Left lung (tissue), 10 donors: ENCODE results near the gene COG6. TPM values are rescaled to one million over a fixed set of nuclear protein-coding genes. Genes with fewer than 3 reads are reported as not detected.

Experiments
- ATAC-seq: fragments of 200-7000 bp; cut with Tn5 transposase; one replicate; pipeline ENCODE4 v1.9.1; 2020; ENCODE audit warnings: moderate library complexity
- DNase-seq, 4 donors: peaks; one replicate each; pipeline ENCODE4 v3.0.0-alpha.2; 2013 to 2020
- H3K27ac ChIP-seq, 2 donors: fragments of 200-600 bp; sonication (generic) in 1 of 2; one replicate each; pipeline versions ENCODE4 v1.5.0 to v1.8.0; 2020 to 2021
- H3K27me3 ChIP-seq, 2 donors: fragments of 200-600 bp; sonication (generic) in 1 of 2; one replicate each; pipeline versions ENCODE4 v1.5.0 to v1.8.0; 2020 to 2021
- H3K36me3 ChIP-seq, 2 donors: fragments of 200-600 bp; sonication (generic) in 1 of 2; one replicate each; pipeline versions ENCODE4 v1.5.0 to v1.8.0; 2020 to 2021
- H3K4me1 ChIP-seq, 2 donors: fragments of 200-600 bp; one replicate each; pipeline ENCODE4 v1.8.0; 2021
- H3K4me3 ChIP-seq, 2 donors: fragments of 200-600 bp; sonication (generic) in 1 of 2; one replicate each; pipeline versions ENCODE4 v1.5.0 to v1.8.0; 2020 to 2021; ENCODE audit warnings: mild to moderate bottlenecking in 1 of 2
- H3K9me3 ChIP-seq, 2 donors: fragments of 200-600 bp; sonication (generic) in 1 of 2; one replicate each; pipeline versions ENCODE4 v1.5.0 to v1.8.0; 2020 to 2021
- intact Hi-C, 2 donors: fragments of 100-400 bp; cut with DNase I; formaldehyde crosslinking; loops; one replicate each; pipeline versions ENCODE4 v1.11.2 to v1.14.2; 2022
- polyA plus RNA-seq, 6 donors: library from polyadenylated mRNA; unstranded; fragments of 120-200 nt; gene quantifications; one replicate each; pipeline ENCODE4 v1.2.1, GENCODE V29; 2013; ENCODE audit not compliant: insufficient read length in 6 of 6
- total RNA-seq, 2 donors: library from RNA; stranded (reverse); fragmentation: NEBNext Ultra II Directional; extraction: Animal tissue kit (Norgen Biotek cat#: 25700); gene quantifications; one replicate each; pipeline ENCODE4 v1.2.1, GENCODE V29; 2021
- TF ChIP-seq, protein P1 (sequence below), 2 donors: fragments of 200-600 bp; sonication (generic) in 1 of 2; IDR thresholded peaks; one replicate each; pipeline versions ENCODE4 v1.5.0 to v1.8.0; 2021; ENCODE audit warnings: antibody characterized with exemption in 2 of 2
- donor health status: DM: no; HTN: yes; CAD: no.
- donor health status: DM: no; HTN: no; CAD: no.

COG6 gene
- total and polyA plus RNA-seq, 8 donors, result 30.6 to 40.2 (median 36.3) TPM

DNA sequence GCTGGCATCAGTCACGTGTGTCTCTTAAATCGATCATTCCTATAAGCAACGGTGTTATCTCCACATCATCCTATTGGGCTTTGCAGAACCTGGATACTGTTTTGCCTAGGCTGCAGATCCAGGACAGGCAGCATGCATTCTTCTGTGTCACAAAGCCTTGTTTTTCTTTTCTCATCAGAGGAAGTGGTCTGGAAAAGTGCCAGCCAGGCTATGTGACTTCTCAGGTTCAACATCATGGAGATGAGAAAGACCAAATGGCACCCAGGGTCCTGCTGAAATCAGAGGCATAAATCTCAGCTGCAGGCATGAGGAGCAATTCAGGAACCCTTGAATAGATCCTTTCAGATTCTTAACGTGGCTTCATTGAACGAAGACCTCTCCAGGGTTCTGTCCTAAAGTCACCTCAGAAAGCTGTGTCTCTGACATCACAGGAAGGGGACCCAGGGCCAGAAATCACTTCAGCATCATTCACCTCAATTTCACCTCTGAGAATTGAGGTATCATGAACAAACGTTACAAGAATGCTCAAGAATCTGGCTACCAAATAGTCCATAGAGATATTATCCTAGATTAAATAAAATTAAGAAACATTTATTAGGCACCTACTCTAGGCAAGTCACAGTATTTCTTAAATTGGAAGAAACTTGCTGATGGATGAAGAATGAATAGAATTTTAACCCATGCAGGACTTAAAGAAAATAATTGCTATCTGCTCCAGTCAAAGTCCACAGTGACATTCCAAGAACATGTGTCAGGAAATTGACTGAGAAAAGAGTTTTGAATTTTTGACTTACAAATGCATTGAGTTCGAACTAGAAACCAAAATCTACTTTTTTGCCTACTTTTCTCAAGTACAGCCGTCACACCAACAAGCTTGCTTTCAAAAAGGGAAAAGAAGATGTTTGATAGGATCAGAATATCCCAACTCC, 124.1 kb downstream of the COG6 start:
- Histone ChIP-seq H3K9me3 (peaks cover 0 to 2% of the 10 kb centered on the region in 2 donors), H3K4me1 (no peaks in the 10 kb centered on the region), H3K4me3 (no peak overlapping the region), H3K36me3 (no peaks in the 10 kb centered on the region), H3K27ac (no peak overlapping the region), H3K27me3 (no peaks in the 10 kb centered on the region)
- intact Hi-C loops, result no loop called here
- ATAC-seq (no peak), DNase-seq (no peak)
- TF ChIP-seq, protein P1, sequence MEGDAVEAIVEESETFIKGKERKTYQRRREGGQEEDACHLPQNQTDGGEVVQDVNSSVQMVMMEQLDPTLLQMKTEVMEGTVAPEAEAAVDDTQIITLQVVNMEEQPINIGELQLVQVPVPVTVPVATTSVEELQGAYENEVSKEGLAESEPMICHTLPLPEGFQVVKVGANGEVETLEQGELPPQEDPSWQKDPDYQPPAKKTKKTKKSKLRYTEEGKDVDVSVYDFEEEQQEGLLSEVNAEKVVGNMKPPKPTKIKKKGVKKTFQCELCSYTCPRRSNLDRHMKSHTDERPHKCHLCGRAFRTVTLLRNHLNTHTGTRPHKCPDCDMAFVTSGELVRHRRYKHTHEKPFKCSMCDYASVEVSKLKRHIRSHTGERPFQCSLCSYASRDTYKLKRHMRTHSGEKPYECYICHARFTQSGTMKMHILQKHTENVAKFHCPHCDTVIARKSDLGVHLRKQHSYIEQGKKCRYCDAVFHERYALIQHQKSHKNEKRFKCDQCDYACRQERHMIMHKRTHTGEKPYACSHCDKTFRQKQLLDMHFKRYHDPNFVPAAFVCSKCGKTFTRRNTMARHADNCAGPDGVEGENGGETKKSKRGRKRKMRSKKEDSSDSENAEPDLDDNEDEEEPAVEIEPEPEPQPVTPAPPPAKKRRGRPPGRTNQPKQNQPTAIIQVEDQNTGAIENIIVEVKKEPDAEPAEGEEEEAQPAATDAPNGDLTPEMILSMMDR (IDR thresholded peaks at IDR 0.05), result no peak

DNA sequence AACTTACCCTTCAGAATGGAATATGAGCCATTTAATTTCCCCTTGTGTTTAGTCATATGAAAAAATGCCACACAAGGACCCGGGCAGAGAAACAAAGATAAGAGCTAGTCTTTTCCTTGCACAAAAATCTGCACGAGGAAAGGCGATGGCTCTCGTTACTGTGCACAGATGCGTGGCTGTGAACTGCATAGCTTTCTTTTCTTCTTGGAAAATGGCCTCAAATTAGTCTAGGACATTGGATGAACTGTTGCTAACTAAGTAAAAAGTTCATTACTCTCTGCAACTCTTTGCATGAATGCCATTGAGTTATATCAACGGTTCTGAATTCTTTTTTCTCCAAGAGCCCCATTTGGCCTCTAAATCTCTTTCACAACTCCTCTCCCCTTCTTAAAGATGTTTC, 125.2 kb downstream of the COG6 start:
- Histone ChIP-seq H3K36me3 (no peaks in the 10 kb centered on the region), H3K9me3 (peaks cover 0 to 2% of the 10 kb centered on the region in 2 donors), H3K4me1 (no peaks in the 10 kb centered on the region), H3K27me3 (no peaks in the 10 kb centered on the region), H3K27ac (no peak overlapping the region), H3K4me3 (no peak overlapping the region)
- TF ChIP-seq, protein P1 (IDR thresholded peaks at IDR 0.05), result no peak
- DNase-seq (no peak), ATAC-seq (no peak)
- intact Hi-C loops, result no loop called here

DNA sequence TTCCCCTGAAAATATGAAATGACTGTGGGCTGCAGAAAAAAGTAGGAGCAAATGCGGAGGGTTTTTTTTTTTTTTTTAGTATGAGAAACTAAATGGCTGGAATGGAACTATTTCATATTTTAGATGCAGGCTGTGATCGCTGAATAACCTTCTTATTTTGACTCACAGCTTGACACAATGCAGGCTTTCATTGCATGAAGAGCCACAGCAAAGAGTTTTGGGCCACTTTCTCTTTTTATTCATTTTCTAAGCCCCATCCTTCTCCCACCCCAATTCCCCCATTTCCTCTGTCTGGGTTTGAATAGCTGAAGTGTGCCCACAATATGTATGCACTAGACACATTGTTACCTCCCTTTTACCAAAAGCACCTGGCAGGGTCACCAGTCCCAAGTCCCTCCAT, 125.9 kb downstream of the COG6 start:
- DNase-seq, result no peak
- no peaks in the 10 kb centered on the region for H3K27me3 ChIP-seq
- TF ChIP-seq, protein P1 (IDR thresholded peaks at IDR 0.05), result no peak
- peaks cover 0 to 2% of the 10 kb centered on the region in 2 donors for H3K9me3 ChIP-seq
- intact Hi-C loops, result no loop called here
- no peaks in the 10 kb centered on the region for H3K36me3 ChIP-seq
- no peak overlapping the region for H3K4me3 ChIP-seq
- no peaks in the 10 kb centered on the region for H3K4me1 ChIP-seq
- H3K27ac ChIP-seq, result no peak overlapping the region
- ATAC-seq, result no peak

DNA sequence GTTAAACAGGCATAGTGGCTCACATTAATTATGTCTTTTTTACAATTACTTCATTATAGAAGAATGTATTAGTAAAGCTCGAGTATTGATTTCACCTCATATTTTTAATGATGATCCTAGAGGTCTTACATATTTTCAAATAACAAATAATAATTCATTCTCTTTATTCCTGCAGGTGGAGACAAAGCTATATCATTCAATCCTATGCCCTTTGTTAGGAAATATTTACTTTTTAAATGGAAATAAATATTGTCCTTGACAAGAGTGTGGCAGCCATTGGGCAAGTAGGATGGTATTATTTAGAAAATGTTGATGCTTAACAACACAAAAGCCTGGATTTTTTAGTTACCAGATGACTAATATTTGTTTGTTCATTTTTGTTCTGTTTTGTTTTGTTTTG, 127.6 kb downstream of the COG6 start:
- TF ChIP-seq, protein P1 (IDR thresholded peaks at IDR 0.05), result no peak
- ATAC-seq (no peak), DNase-seq (no peak)
- Histone ChIP-seq H3K36me3 (no peaks in the 10 kb centered on the region), H3K27me3 (no peaks in the 10 kb centered on the region), H3K4me3 (no peak overlapping the region), H3K9me3 (peaks cover 0 to 2% of the 10 kb centered on the region in 2 donors), H3K4me1 (no peaks in the 10 kb centered on the region), H3K27ac (no peak overlapping the region)
- intact Hi-C loops, result no loop called here

DNA sequence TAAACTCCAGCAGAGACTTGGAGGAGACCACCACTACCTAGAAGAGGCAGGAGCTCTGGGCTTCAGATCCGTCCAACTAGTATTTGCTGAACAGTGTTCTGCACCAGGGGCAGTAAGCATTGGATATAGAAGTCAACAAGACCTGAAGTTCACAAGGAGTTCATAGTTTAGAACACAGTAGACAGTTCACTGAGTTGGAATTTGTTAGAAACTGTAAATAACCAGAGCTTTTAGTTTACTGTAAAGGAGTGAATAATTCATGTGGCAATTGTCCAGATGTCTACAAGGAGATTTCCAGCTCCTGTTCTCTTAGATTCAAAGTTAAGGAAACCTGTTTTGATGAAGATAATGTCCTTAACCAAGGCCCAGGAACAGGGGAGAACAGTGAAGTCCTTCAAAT, 128.9 kb downstream of the COG6 start:
- Histone ChIP-seq H3K4me1 (no peaks in the 10 kb centered on the region), H3K9me3 (peaks cover 0 to 4% of the 10 kb centered on the region in 2 donors), H3K36me3 (no peaks in the 10 kb centered on the region), H3K27me3 (no peaks in the 10 kb centered on the region), H3K27ac (no peak overlapping the region), H3K4me3 (no peak overlapping the region)
- ATAC-seq (no peak), DNase-seq (no peak)
- TF ChIP-seq, protein P1 (IDR thresholded peaks at IDR 0.05), result no peak
- intact Hi-C loops, result no loop called here
